ENCODE measurements around the gene UBE2G2. TPM values are rescaled to one million over a fixed set of nuclear protein-coding genes. Genes with fewer than 3 reads are reported as not detected.

UBE2G2 gene
- total RNA-seq, 2 experiments from 2014 or later: 89.9 to 96.8 TPM

- H3K27me3 Mint-ChIP-seq: no peaks in the 10 kb centered on the region
- H3K4me3 Mint-ChIP-seq: no peak overlapping the region
- intact Hi-C loops (cut with DNase I, micrococcal nuclease): no loop called here
- H3K4me3 ChIP-seq (ENCODE audit: low read length): no peak overlapping the region
- DNase-seq (no peak), ATAC-seq (ENCODE audit: poor library complexity) (no peak)
- peaks cover 0 to under 1% of the 10 kb centered on the region in 2 experiments for H3K9me3 ChIP-seq (ENCODE audit: control insufficient read depth in 1 of 2, insufficient read depth in 1 of 2, low read length in 2 of 2)
- CTCF ChIA-PET: no interaction called here
- peaks cover 15% of the 10 kb centered on the region for H3K4me1 Mint-ChIP-seq (ENCODE audit: low read depth)
- POLR2A ChIA-PET: no interaction called here
- H3K27ac Mint-ChIP-seq: no peak overlapping the region
- TF ChIP-seq, protein P1, sequence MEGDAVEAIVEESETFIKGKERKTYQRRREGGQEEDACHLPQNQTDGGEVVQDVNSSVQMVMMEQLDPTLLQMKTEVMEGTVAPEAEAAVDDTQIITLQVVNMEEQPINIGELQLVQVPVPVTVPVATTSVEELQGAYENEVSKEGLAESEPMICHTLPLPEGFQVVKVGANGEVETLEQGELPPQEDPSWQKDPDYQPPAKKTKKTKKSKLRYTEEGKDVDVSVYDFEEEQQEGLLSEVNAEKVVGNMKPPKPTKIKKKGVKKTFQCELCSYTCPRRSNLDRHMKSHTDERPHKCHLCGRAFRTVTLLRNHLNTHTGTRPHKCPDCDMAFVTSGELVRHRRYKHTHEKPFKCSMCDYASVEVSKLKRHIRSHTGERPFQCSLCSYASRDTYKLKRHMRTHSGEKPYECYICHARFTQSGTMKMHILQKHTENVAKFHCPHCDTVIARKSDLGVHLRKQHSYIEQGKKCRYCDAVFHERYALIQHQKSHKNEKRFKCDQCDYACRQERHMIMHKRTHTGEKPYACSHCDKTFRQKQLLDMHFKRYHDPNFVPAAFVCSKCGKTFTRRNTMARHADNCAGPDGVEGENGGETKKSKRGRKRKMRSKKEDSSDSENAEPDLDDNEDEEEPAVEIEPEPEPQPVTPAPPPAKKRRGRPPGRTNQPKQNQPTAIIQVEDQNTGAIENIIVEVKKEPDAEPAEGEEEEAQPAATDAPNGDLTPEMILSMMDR (IDR thresholded peaks at IDR 0.05): no peak
- peaks cover 26% of the 10 kb centered on the region for H3K4me1 ChIP-seq (ENCODE audit: insufficient read depth, low read length)
- peaks cover 3% of the 10 kb centered on the region for H3K36me3 ChIP-seq (ENCODE audit: insufficient read depth, low read length)
- H3K27ac ChIP-seq (ENCODE audit: low read depth in 1 of 2, low read length in 2 of 2): no peak overlapping the region
- H3K27me3 ChIP-seq (ENCODE audit: control insufficient read depth in 1 of 2, insufficient read depth in 2 of 2, low read length in 2 of 2): no peaks in the 10 kb centered on the region
- peaks cover 9% of the 10 kb centered on the region for H3K36me3 Mint-ChIP-seq (ENCODE audit: low read depth)
- no peaks in the 10 kb centered on the region for H3K9me3 Mint-ChIP-seq
Measured at GRCh38 chr21:44763451-44764318, 37.9 kb downstream of the UBE2G2 start.

DNA sequence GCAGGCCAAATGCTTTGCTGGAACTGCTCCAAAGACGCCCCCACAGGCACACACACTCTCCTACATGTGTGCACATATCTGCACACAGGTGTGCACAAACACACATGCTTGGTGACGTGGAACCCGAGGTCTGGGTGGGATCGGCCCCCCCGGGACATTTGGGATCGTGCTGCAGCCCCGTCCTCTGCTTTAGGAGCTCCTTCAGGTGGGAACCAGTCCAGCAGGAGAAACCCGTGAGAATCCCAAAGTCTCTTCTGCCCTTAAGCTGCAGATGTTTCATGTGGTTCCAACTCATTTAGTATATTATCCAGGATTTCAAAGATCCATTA lies 38.6 kb downstream of the UBE2G2 start:
- Histone ChIP-seq H3K9me3 (ENCODE audit: control insufficient read depth in 1 of 2, insufficient read depth in 1 of 2, low read length in 2 of 2) (peaks cover 0 to 8% of the 10 kb centered on the region in 2 experiments), H3K27me3 (ENCODE audit: control insufficient read depth in 1 of 2, insufficient read depth in 2 of 2, low read length in 2 of 2) (no peaks in the 10 kb centered on the region), H3K36me3 (ENCODE audit: insufficient read depth, low read length) (no peaks in the 10 kb centered on the region), H3K4me3 (ENCODE audit: low read length) (no peak overlapping the region), H3K4me1 (ENCODE audit: insufficient read depth, low read length) (peaks cover 26% of the 10 kb centered on the region), H3K27ac (ENCODE audit: low read depth in 1 of 2, low read length in 2 of 2) (no peak overlapping the region)
- intact Hi-C loops (cut with DNase I, micrococcal nuclease): no loop called here
- Mint-ChIP-seq H3K4me1 (ENCODE audit: low read depth) (peaks cover 15% of the 10 kb centered on the region), H3K27ac (no peak overlapping the region), H3K36me3 (ENCODE audit: low read depth) (peaks cover 5% of the 10 kb centered on the region), H3K27me3 (no peaks in the 10 kb centered on the region), H3K9me3 (no peaks in the 10 kb centered on the region), H3K4me3 (no peak overlapping the region)
- ATAC-seq (ENCODE audit: poor library complexity) (no peak), DNase-seq (no peak)
- CTCF ChIA-PET: no interaction called here
- POLR2A ChIA-PET: no interaction called here
- TF ChIP-seq, protein P1 (IDR thresholded peaks at IDR 0.05): no peak

GRCh38 chr21:44762221-44763049 lies 39.2 kb downstream of the UBE2G2 start:
- TF ChIP-seq, protein P1 (IDR thresholded peaks at IDR 0.05): no peak
- DNase-seq (no peak), ATAC-seq (ENCODE audit: poor library complexity) (no peak)
- intact Hi-C loops (cut with DNase I, micrococcal nuclease): no loop called here
- Histone ChIP-seq H3K9me3 (ENCODE audit: control insufficient read depth in 1 of 2, insufficient read depth in 1 of 2, low read length in 2 of 2) (peaks cover 0 to 12% of the 10 kb centered on the region in 2 experiments), H3K27me3 (ENCODE audit: control insufficient read depth in 1 of 2, insufficient read depth in 2 of 2, low read length in 2 of 2) (no peaks in the 10 kb centered on the region), H3K4me3 (ENCODE audit: low read length) (no peak overlapping the region), H3K36me3 (ENCODE audit: insufficient read depth, low read length) (no peaks in the 10 kb centered on the region), H3K4me1 (ENCODE audit: insufficient read depth, low read length) (peaks cover 26% of the 10 kb centered on the region), H3K27ac (ENCODE audit: low read depth in 1 of 2, low read length in 2 of 2) (no peak overlapping the region)
- Mint-ChIP-seq H3K27ac (no peak overlapping the region), H3K9me3 (no peaks in the 10 kb centered on the region), H3K27me3 (no peaks in the 10 kb centered on the region), H3K4me1 (ENCODE audit: low read depth) (peaks cover 15% of the 10 kb centered on the region), H3K4me3 (no peak overlapping the region), H3K36me3 (ENCODE audit: low read depth) (peaks cover 5% of the 10 kb centered on the region)
- CTCF ChIA-PET: no interaction called here
- POLR2A ChIA-PET: interaction anchor here (1.0 kb wide), 1 partner anchor 9 kb away, joined by 3 read pairs; no protein-coding TSS in a partner anchor
